T-helper 2 cell (primary cell): Measurements from ENCODE around the gene SUGCT.
A peak's percentile ranks its signal among the peaks of the same experiment; 100 is the strongest.
"Not testable (repeated sequence)": the region's sequence is repeated elsewhere in the genome, so short reads cannot be mapped to it uniquely, and the experiment has no call there.

Experiments used
- DNase-seq, 5 experiments: peaks; one replicate each; pipeline versions ENCODE4 v3.0.0 to v3.0.0-alpha.2; 2012 to 2022

The SUGCT gene

DNA sequence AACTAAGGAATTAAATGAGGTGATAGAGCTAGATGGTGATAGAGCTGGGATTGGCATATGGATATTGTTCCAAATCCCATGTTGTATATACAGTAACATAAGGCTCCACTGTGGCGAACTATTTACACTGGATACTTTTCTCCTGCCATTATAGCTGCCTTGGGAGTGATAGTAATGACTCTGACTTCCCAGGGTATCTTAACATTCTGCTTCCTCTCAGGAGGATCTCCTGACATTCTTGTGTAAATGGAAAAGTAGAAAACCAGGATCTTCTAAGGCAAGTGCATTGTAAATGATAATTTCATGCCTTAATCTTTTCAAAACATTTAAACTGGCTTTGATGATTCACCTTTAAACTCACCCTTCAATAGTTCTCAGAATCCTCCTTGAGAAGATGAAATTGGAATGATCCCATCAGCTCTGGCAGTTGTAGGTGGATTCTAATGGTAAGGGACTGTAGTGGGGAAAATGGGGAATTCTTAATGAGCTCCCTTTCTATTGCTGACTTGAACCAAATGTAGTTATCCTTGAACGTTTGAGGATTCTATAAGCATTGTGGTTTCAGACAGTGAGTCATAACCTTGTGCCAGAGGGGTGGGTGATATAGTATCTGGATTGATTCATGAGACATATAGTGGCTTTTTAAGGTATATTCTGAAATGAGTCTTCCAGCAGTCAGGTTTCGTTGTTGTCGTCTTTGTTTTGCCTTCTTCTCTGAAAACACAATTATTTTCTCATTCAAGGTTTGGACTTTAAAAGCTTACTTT, 450.0 kb downstream of the SUGCT start:
- DNase-seq = no peak

- no peak for DNase-seq
Observed at GRCh38 chr7:40586197-40586596, 451.4 kb downstream of the SUGCT start.

DNA sequence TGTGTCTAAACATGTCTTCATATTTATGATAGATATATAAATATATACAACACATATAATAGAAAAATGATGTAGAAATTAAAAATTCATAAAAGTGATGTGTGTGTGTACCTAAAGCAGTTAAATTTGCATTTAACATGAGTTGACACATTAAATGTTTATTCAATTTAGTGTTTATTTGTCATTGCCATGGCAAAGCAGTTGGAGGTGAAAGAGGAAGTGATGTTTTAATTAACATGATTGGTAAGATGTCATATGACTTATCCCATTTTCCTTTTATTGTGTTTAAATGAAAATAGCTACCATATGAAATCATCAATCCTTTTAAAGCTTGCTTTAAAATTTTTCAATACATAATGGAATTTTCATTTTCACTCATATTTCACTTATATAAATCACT, 452.6 kb downstream of the SUGCT start:
- no peak for DNase-seq

DNA sequence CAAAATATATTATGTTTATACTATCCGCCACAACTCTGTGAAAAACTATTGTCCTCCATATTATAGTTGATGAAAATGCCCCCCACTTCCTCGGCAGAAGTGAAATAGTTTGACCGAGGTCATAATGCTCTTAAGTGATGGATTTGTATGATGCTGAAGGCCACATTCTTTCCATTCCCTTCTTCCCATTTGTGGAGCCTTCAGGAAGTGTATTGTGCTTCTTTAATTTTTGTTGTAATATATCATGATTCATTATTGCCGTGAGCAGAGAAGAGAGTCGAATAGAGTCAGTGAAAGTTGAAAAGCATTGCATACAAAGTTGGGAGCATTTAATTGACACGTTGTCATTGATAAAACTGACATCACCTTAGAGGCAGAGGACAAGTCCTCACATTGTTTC, 460.3 kb downstream of the SUGCT start:
- DNase-seq = no peak

DNA sequence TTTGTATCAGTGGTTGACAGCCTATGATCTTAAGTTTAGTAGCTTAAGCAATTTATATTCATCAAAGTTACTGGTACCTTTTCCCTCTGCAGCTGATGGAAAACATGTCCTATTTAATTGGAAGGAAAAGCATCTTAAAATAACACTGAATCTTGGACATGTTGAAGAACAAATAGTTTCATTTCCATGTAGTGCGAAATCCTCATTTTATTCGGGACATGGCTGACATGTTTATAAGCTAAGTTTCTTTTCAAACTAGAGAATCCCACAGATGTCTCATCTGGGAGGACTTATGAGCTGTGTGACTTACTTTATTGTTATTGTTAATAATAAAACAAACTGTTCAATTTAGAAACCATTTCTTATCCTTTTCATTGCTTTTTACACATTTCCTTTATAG, 461.0 kb downstream of the SUGCT start:
- DNase-seq = no peak

- no peak for DNase-seq
Observed at GRCh38 chr7:40597517-40597916, 462.7 kb downstream of the SUGCT start.

GRCh38 chr7:40598915-40599314, 464.1 kb downstream of the SUGCT start:
- peak in 1 of 5 experiments; percentile 31 for DNase-seq

DNA sequence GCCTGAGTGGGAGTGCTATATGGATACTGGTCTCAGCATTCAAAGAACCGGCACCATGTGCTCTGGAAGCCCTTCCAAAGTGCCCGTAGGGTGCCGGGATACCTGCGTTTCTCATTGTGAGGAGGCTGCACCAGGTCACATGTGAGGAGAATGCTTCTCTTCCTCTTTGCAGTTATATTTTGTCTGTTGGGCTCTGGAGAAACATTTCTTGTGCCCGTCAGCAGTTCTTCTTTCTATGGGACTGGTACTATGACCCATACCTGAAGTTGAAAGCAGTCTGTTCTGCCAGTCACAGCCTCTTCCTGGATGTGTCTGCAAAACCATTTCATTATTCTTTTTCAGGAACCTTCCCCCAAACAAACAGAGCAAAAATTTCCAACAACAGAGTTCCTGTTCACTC, 465.0 kb downstream of the SUGCT start:
- no peak for DNase-seq

GRCh38 chr7:40602351-40602750, 467.5 kb downstream of the SUGCT start:
- not testable (repeated sequence) for DNase-seq

DNA sequence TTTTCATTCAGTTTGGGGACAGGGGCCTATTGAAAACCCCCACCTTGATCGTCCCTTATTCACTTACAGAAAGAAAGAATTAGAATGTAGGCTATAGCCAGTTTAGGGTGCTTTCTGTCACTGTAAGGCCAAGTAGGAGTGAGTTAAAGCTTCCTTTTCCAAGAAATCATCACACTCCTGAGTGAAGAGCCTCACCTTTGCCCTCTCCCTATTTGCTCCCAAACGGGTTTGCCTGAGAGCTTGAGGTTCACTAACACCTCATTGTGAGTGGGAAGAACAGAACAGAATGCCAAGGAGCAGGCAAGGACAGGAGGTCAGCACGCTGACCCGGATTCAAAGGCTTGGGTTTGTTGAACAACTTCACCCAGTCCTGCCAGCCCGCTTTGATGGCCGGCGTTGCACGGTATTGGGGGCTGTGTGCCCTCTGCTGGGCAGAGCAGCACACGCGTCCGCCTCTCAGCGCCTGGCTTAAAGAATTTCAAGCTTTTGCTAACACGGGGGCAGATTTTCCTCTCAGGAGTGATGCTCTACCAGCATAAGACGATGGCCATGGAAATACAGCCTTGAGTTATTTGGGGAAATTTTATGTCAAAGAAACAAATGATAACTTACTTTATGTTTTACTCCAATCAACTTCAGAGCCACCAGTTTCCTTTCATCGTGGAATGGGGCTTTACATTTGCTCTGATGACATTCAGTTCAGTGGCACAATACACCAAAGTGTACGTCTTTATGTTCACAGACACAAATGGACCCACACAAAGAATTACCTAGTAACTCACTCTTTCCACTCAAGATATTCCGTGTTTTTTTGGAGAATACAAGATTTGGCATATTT, 470.0 kb downstream of the SUGCT start:
- DNase-seq = peak in 1 of 5 experiments; percentile 15

DNA sequence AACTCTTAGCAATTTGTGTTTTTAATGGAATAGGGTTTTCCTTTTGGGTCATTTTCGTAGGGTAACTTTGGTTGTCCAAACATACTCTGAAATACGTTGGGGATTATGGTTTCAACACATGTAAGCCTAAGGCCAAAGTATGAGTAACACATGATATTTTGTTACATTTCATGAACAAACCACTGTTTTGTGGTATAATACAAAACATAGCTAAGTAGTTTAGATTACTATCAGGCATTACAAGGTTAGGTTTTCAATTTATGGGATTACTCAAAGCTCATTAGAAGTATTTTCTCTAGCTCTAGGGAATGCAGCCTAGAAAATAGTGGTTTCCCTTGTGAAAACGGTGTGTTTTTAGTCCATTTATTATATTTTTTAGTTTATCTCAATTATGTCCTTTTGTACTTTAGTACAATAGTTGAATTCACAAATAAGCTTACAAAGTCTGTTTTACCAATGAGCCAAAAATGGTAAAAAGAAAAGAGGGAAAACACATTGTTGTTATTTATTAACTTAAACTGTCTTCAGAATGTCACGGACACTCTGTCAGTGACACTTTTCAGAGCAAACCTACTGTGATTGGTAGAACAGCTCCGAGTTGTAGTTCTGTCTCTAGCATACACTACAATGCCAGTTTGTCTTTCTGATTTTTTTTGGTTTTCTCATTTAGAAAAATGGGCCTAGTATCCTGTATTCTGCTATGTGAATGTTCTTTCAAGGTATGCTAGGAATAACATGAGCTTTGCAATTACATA, 473.7 kb downstream of the SUGCT start:
- no peak for DNase-seq

GRCh38 chr7:40610461-40610860, 475.7 kb downstream of the SUGCT start:
- DNase-seq = no peak

DNA sequence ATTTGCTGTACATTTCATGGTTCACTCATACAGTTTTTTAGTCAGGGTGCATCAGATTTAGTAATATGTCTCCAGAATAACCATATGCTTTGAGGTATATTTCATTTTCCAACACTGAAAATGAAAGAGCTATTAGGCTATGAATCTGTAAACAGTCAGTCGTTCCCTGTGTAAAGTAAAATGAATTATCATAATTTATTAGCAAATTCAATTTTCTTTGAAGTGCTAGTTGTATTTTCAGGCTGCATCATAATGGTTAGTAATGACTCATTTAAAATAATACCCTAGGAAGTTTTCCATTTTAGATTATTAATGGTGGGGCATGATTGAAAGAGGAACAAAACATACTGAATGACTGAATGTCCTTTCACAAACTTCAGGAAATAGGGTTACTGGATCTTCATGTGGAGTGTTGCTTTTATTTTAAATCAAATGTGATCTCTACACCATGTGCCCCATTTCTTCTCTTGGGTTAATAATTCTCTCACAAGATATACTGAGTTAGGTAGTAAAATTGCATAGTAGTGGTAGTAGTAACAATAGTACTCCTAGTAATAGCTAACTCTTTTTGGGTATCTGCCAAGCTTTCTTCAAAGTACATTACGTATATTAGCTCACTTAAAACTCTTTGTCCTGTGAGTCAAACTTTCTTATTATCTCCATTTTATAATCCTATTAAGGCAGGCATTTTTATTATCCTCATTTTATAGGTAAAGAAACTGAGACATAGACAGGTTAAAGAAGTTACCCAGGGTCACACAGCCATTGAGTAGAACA, 476.5 kb downstream of the SUGCT start:
- DNase-seq = no peak

GRCh38 chr7:40612298-40612697, 477.5 kb downstream of the SUGCT start:
- DNase-seq = no peak

- DNase-seq = no peak
Observed at GRCh38 chr7:40619647-40620046, 484.8 kb downstream of the SUGCT start.

- no peak for DNase-seq
Observed at GRCh38 chr7:40621592-40621998, 486.8 kb downstream of the SUGCT start.

DNA sequence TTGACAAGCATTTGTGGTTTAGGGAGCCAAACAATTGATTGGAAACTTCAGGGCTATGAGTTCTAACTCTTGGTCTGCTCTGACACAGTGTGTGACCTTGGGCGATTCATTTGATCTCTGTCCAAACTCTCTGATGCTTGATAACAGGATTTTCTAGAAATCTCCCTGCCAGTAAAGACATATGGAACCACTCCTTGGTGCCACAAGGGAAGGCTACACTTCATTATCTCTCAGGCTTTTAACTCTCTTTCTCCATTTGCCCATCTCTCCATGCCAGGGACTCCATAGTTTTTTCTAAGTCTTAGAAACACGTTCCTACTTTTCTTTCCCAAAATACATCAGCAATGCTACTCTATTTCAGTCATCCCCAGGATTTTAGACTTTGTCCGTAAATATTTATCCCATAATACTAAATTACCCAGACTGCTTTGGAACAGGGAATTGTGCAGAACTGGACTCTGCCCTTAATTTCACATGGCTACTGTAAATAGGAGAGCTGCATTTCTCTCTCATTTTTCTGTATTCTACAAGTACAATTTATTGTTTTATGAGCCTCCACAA, 488.2 kb downstream of the SUGCT start:
- no peak for DNase-seq

DNA sequence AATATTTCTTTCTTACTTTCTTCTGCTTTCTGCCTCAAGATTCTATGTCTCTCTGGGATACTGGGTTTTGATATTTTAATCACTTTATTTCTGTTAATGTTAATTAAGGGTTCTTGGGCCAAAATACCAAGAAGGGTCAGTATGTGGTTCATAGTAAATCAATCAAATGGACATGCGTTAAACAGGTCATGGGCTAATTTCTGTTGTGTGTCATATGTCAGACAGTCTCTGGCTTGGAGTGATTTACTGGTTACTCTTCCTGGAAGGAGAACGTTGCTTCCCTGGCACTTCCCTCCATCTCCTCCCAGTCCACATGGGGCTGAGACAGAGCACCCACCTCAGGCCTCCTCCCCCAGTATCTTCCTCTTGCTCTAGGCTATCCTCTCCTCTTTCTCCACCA, 489.1 kb downstream of the SUGCT start:
- no peak for DNase-seq

- not testable (repeated sequence) for DNase-seq
Observed at GRCh38 chr7:40627361-40627760, 492.6 kb downstream of the SUGCT start.

GRCh38 chr7:40629891-40630290, 495.1 kb downstream of the SUGCT start:
- DNase-seq = no peak

GRCh38 chr7:40634118-40634517, 499.3 kb downstream of the SUGCT start:
- DNase-seq = no peak
